Esophagus muscularis mucosa (tissue), 3 donors: ENCODE measurements around the gene MYB.

Experiments
- POLR2A ChIP-seq: fragments of 450-650 bp; IDR thresholded peaks from one replicate; pipeline ENCODE4 v1.6.1; 2017; ENCODE audit warnings: antibody characterized with exemption, moderate library complexity, mild to moderate bottlenecking, low read depth
- TF ChIP-seq, protein P1 (sequence below), 3 experiments: fragments of 200-600 bp in 2 of 3; fragments of 450-650 bp in 1 of 3; sonication (generic) in 2 of 3; IDR thresholded peaks; one replicate each; pipeline ENCODE4 v1.5.1; 2017 to 2019; ENCODE audit warnings: antibody characterized with exemption in 3 of 3, mild to moderate bottlenecking in 2 of 3, moderate library complexity in 1 of 3

DNA sequence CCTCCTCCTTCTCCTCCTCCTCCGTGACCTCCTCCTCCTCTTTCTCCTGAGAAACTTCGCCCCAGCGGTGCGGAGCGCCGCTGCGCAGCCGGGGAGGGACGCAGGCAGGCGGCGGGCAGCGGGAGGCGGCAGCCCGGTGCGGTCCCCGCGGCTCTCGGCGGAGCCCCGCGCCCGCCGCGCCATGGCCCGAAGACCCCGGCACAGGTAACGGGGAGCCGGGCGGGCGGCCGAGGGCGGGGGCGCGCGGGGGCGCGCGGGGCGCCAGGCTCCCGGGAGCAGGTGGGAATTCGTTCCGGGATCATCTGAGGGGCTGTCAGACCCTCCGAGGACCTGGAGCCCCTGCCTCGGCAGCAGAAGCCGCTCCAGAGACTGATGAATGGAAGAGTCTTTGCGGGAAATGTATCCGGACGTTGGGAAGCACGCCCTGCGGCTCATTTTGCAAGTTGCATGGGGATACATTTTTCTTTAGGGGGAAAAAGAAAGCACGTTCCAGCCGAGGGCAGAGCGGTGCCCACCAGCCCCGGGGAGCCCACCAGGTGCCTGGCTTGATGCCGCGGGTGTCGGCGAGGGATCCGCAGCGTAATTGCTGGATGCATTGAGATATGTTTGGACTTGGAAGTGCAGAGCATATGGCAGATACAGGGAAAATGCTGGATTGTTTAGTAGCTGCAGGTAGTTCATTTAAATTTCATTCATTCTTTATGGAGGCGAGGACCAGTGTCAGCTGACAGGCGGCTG is 394 bp downstream of the MYB start:
- no peak for TF ChIP-seq POLR2A
- TF ChIP-seq, protein P1, sequence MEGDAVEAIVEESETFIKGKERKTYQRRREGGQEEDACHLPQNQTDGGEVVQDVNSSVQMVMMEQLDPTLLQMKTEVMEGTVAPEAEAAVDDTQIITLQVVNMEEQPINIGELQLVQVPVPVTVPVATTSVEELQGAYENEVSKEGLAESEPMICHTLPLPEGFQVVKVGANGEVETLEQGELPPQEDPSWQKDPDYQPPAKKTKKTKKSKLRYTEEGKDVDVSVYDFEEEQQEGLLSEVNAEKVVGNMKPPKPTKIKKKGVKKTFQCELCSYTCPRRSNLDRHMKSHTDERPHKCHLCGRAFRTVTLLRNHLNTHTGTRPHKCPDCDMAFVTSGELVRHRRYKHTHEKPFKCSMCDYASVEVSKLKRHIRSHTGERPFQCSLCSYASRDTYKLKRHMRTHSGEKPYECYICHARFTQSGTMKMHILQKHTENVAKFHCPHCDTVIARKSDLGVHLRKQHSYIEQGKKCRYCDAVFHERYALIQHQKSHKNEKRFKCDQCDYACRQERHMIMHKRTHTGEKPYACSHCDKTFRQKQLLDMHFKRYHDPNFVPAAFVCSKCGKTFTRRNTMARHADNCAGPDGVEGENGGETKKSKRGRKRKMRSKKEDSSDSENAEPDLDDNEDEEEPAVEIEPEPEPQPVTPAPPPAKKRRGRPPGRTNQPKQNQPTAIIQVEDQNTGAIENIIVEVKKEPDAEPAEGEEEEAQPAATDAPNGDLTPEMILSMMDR (IDR thresholded peaks at IDR 0.05) = no peak
